ENCODE data around the gene ASB7. TPM values are rescaled to one million over a fixed set of nuclear protein-coding genes. Genes with fewer than 3 reads are reported as not detected.
"Not testable (repeated sequence)": the region's sequence is repeated elsewhere in the genome, so short reads cannot be mapped to it uniquely, and the experiment has no call there.

Gene ASB7
- total and polyA plus RNA-seq, 2 donors, result 6.5 to 10.6 TPM

DNA sequence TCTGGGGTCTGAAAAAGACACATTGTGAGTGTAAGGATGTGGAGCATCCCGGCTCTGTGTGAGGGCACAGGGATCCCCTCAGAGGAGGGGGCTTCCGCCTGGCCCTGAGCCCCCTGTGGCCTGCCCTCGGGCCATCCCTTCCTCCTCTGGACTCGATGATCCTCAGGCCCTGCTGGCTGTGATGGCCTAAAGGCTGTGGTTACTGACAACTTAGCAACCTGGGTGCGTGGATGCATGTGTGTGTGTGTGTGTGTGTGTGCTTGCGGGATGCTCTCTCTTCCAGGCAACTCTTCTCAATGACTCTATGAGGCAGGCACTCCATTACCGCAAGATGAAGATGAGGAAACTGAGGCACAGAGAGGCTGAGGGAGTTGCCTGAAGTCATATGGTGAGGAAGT, 66.0 kb downstream of the ASB7 start:
- Histone ChIP-seq H3K27me3 (ENCODE audit: control insufficient read depth in 2 of 2, insufficient read depth in 1 of 2, low read length in 1 of 2) (peaks cover 0 to 2% of the 10 kb centered on the region in 2 donors), H3K9me3 (ENCODE audit: control insufficient read depth in 2 of 2, insufficient read depth in 1 of 2, low read length in 1 of 2) (no peaks in the 10 kb centered on the region), H3K4me3 (ENCODE audit: low read length in 2 of 2) (no peak overlapping the region), H3K27ac (ENCODE audit: low read depth in 1 of 2, low read length in 1 of 2) (peak overlapping the region in 1 of 2 donors; percentile 2), H3K36me3 (ENCODE audit: control insufficient read depth in 2 of 2, insufficient read depth in 2 of 2, low read length in 1 of 2) (no peaks in the 10 kb centered on the region), H3K4me1 (ENCODE audit: control insufficient read depth in 2 of 2, insufficient read depth in 2 of 2, low read length in 2 of 2) (no peaks in the 10 kb centered on the region)
- no peak for DNase-seq (ENCODE audit: low read depth in 6 of 9, low spot score in 9 of 9)
- 86% methylated on average over 7 of the region's 7 CpGs for WGBS

DNA sequence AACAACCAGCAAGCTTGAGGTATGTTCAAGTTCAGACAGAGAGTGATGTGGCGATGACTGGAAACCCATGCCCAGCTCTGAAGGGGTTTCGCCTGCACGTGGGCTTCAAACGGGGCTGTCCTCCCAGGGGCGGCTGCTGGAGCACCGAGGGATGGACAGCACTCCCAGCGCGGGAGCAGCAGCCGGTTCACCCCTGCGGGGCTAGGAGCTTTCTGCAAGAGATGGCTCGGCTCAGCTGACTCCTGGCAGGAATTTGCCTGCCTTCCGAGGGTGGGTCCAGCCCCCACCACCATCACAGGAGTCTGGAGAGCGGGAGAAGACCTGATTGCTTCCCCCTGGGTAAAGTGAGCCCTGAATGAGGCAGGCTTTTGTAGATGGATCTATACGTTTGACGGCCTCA, 66.9 kb downstream of the ASB7 start:
- Histone ChIP-seq H3K9me3 (ENCODE audit: control insufficient read depth in 2 of 2, insufficient read depth in 1 of 2, low read length in 1 of 2) (no peaks in the 10 kb centered on the region), H3K27ac (ENCODE audit: low read depth in 1 of 2, low read length in 1 of 2) (no peak overlapping the region), H3K4me3 (ENCODE audit: low read length in 2 of 2) (no peak overlapping the region), H3K27me3 (ENCODE audit: control insufficient read depth in 2 of 2, insufficient read depth in 1 of 2, low read length in 1 of 2) (peaks cover 0 to 2% of the 10 kb centered on the region in 2 donors), H3K4me1 (ENCODE audit: control insufficient read depth in 2 of 2, insufficient read depth in 2 of 2, low read length in 2 of 2) (no peaks in the 10 kb centered on the region), H3K36me3 (ENCODE audit: control insufficient read depth in 2 of 2, insufficient read depth in 2 of 2, low read length in 1 of 2) (no peaks in the 10 kb centered on the region)
- WGBS, result 84% methylated on average over 15 of the region's 15 CpGs
- no peak for DNase-seq (ENCODE audit: low read depth in 6 of 9, low spot score in 9 of 9)

DNA sequence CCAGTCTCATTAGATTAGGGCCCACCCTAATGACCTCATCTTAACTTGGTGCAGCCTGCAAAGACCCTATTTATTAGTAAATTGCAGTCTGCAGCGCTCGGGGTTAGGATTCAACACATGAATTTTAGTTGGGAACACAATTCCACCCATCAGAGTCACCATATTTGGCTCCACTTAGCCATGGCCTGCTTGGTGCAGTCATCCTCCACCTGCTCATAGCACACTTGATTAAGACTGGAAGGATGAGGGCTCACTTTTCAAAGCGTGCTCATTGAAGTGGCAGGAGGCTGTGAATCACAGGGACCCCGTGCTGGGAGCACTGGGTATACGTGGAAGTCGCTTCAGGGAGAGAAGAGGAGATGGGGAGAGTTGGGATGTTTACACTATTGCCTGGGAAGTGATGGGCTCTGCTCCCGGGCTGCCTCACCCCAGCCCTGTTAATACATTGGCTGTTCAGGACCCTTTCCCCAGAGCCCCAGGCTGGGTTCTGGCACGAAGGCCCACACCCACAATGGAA, 68.2 kb downstream of the ASB7 start:
- no peaks in the 10 kb centered on the region for H3K9me3 ChIP-seq (ENCODE audit: control insufficient read depth in 2 of 2, insufficient read depth in 1 of 2, low read length in 1 of 2)
- peaks cover 0 to under 1% of the 10 kb centered on the region in 2 donors for H3K27me3 ChIP-seq (ENCODE audit: control insufficient read depth in 2 of 2, insufficient read depth in 1 of 2, low read length in 1 of 2)
- no peaks in the 10 kb centered on the region for H3K36me3 ChIP-seq (ENCODE audit: control insufficient read depth in 2 of 2, insufficient read depth in 2 of 2, low read length in 1 of 2)
- H3K4me1 ChIP-seq (ENCODE audit: control insufficient read depth in 2 of 2, insufficient read depth in 2 of 2, low read length in 2 of 2), result no peaks in the 10 kb centered on the region
- DNase-seq (ENCODE audit: low read depth in 6 of 9, low spot score in 9 of 9), result no peak
- H3K4me3 ChIP-seq (ENCODE audit: low read length in 2 of 2), result no peak overlapping the region
- WGBS, result 78% methylated on average over 8 of the region's 8 CpGs
- H3K27ac ChIP-seq (ENCODE audit: low read depth in 1 of 2, low read length in 1 of 2), result no peak overlapping the region

DNA sequence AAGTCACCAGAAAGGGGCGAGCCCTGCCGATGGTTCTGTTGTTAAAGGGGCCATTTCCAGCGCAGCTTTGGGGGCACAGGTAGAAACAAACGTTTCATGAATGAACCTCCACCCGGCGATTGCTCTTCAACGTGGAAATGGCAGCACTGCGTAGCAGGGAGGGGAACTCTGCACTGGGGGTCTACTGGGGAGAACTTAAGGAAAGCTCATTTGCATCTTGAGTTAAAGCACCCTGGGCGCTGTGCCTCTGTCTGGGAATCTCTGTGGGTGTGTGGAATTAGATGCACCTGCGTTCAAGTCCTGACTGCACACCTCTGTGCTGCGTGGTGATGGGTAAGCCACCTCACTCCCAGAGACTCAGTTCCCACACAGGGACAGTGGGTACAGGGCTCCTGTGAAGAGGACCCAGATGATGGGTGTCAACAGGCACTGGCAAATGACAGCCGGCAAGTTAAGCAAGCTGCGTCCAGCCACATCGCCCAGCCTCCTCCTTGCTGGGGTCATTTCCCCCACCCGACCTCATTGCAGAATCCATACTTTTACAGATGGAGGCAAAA, 68.8 kb downstream of the ASB7 start:
- H3K27ac ChIP-seq (ENCODE audit: low read depth in 1 of 2, low read length in 1 of 2), result no peak overlapping the region
- WGBS, result 92% methylated on average over 15 of the region's 15 CpGs
- no peak for DNase-seq (ENCODE audit: low read depth in 6 of 9, low spot score in 9 of 9)

DNA sequence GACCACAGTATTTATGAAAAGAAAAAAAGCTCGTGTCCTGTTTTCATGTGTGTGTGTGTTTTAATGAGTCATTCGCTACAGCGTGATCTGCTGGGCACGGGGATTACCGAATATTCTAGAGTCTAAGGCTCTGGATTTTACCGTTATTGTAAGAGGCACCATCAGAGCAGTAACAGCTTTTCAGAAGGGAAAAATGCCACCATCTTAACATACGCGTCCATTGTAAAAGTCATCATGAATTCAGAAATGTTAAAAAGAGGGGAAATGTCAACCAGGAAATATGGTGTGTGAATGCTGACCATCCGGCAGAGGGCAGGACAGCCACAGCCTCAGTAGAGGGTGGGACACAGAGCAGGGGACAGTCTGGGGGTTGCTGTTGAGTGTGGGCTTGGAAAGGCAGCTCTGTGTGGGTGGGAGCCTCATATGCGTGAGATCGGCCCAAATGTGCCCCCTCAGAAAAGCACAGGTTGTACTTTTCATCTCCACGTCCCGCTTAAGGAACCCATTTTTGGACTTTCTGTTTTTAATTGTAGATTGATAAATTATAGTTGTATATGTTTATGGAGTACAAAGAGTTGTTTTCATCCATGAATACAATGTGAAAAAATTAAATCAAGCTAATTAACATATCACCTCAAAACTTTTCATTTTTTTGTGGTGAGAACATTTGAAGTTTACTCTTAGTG, 69.6 kb downstream of the ASB7 start:
- no peak overlapping the region for H3K27ac ChIP-seq (ENCODE audit: low read depth in 1 of 2, low read length in 1 of 2)
- no peaks in the 10 kb centered on the region for H3K36me3 ChIP-seq (ENCODE audit: control insufficient read depth in 2 of 2, insufficient read depth in 2 of 2, low read length in 1 of 2)
- H3K9me3 ChIP-seq (ENCODE audit: control insufficient read depth in 2 of 2, insufficient read depth in 1 of 2, low read length in 1 of 2), result no peaks in the 10 kb centered on the region
- WGBS, result 85% methylated on average over 13 of the region's 13 CpGs
- no peaks in the 10 kb centered on the region for H3K27me3 ChIP-seq (ENCODE audit: control insufficient read depth in 2 of 2, insufficient read depth in 1 of 2, low read length in 1 of 2)
- H3K4me1 ChIP-seq (ENCODE audit: control insufficient read depth in 2 of 2, insufficient read depth in 2 of 2, low read length in 2 of 2), result no peaks in the 10 kb centered on the region
- no peak overlapping the region for H3K4me3 ChIP-seq (ENCODE audit: low read length in 2 of 2)
- DNase-seq (ENCODE audit: low read depth in 6 of 9, low spot score in 9 of 9), result no peak

More for the DNA sequence above, 68.8 kb downstream of the ASB7 start:
- no peaks in the 10 kb centered on the region for H3K27me3 ChIP-seq (ENCODE audit: control insufficient read depth in 2 of 2, insufficient read depth in 1 of 2, low read length in 1 of 2)
- H3K36me3 ChIP-seq (ENCODE audit: control insufficient read depth in 2 of 2, insufficient read depth in 2 of 2, low read length in 1 of 2), result no peaks in the 10 kb centered on the region
- H3K4me3 ChIP-seq (ENCODE audit: low read length in 2 of 2), result no peak overlapping the region
- H3K9me3 ChIP-seq (ENCODE audit: control insufficient read depth in 2 of 2, insufficient read depth in 1 of 2, low read length in 1 of 2), result no peaks in the 10 kb centered on the region
- no peaks in the 10 kb centered on the region for H3K4me1 ChIP-seq (ENCODE audit: control insufficient read depth in 2 of 2, insufficient read depth in 2 of 2, low read length in 2 of 2)

DNA sequence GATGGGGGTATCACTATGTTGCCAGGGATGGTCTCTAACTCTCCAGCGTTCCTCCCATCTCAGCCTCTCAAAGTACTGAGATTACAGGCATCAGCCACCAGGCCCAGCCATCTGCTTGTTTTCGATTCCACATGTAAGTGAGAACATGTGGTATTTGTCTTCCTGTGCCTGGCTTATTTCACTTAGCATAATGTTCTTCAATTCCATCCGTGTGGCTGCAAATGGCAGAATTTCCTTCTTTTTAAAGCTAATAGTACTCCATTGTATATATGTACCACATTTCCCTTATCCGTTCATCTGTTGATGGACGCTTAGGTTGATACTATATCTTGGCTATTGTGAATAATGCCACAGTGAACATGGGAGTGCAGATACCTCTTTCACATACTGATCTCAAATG, 70.6 kb downstream of the ASB7 start:
- Histone ChIP-seq H3K36me3 (ENCODE audit: control insufficient read depth in 2 of 2, insufficient read depth in 2 of 2, low read length in 1 of 2) (no peaks in the 10 kb centered on the region), H3K4me3 (ENCODE audit: low read length in 2 of 2) (no peak overlapping the region), H3K4me1 (ENCODE audit: control insufficient read depth in 2 of 2, insufficient read depth in 2 of 2, low read length in 2 of 2) (no peaks in the 10 kb centered on the region), H3K27me3 (ENCODE audit: control insufficient read depth in 2 of 2, insufficient read depth in 1 of 2, low read length in 1 of 2) (no peaks in the 10 kb centered on the region), H3K9me3 (ENCODE audit: control insufficient read depth in 2 of 2, insufficient read depth in 1 of 2, low read length in 1 of 2) (no peaks in the 10 kb centered on the region), H3K27ac (ENCODE audit: low read depth in 1 of 2, low read length in 1 of 2) (no peak overlapping the region)
- WGBS, result 88% methylated on average over 5 of the region's 5 CpGs
- no peak for DNase-seq (ENCODE audit: low read depth in 6 of 9, low spot score in 9 of 9)

DNA sequence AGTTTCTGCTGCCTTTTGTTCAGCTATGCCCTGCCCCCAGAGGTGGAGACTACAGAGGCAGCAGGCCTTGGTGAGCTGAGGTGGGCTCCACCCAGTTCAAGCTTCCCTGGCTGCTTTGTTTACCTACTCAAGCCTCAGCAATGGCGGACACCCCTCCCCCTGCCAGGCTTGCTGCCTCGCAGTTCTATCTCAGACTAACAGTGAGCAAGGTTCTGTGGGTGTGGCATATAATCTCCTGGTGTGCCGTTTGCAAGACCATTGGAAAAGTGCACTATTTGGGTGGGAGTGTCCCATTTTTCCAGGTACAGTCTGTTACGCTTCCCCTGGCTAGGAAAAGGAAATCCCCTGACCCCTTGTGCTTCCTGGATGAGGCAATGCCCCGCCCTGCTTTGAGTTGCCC, 76.8 kb downstream of the ASB7 start:
- not testable (repeated sequence) for H3K4me3 ChIP-seq (ENCODE audit: low read length in 2 of 2); H3K9me3 ChIP-seq (ENCODE audit: control insufficient read depth in 2 of 2, insufficient read depth in 1 of 2, low read length in 1 of 2); H3K27ac ChIP-seq (ENCODE audit: low read depth in 1 of 2, low read length in 1 of 2); H3K36me3 ChIP-seq (ENCODE audit: control insufficient read depth in 2 of 2, insufficient read depth in 2 of 2, low read length in 1 of 2); H3K27me3 ChIP-seq (ENCODE audit: control insufficient read depth in 2 of 2, insufficient read depth in 1 of 2, low read length in 1 of 2); H3K4me1 ChIP-seq (ENCODE audit: control insufficient read depth in 2 of 2, insufficient read depth in 2 of 2, low read length in 2 of 2); DNase-seq (ENCODE audit: low read depth in 6 of 9, low spot score in 9 of 9)
- WGBS, result 95% methylated on average over 5 of the region's 5 CpGs

DNA sequence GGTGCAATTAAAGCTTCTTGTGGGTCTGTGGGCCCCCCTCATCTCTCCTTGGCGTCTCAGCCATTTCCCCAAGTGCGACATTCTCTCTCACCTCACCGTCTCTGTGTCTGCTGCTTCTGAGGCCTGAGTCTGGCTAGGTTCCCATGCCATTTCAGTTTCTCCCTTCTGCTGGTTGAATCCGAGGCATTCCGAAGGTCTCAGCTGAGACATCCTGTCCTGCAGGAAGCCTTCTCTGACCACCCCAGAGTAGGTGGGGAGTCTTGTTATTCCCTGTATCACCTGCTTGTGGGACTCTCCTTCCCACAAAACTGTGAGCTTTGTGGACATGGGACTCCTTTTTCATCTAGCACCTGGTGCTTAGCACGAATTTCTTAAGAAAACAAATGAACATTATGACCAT, 78.3 kb downstream of the ASB7 start:
- no peak overlapping the region for H3K4me3 ChIP-seq (ENCODE audit: low read length in 2 of 2)
- H3K9me3 ChIP-seq (ENCODE audit: control insufficient read depth in 2 of 2, insufficient read depth in 1 of 2, low read length in 1 of 2), result peaks cover 0 to 4% of the 10 kb centered on the region in 2 donors
- no peak overlapping the region for H3K27ac ChIP-seq (ENCODE audit: low read depth in 1 of 2, low read length in 1 of 2)
- no peaks in the 10 kb centered on the region for H3K4me1 ChIP-seq (ENCODE audit: control insufficient read depth in 2 of 2, insufficient read depth in 2 of 2, low read length in 2 of 2)
- no peaks in the 10 kb centered on the region for H3K36me3 ChIP-seq (ENCODE audit: control insufficient read depth in 2 of 2, insufficient read depth in 2 of 2, low read length in 1 of 2)
- DNase-seq (ENCODE audit: low read depth in 6 of 9, low spot score in 9 of 9), result no peak
- H3K27me3 ChIP-seq (ENCODE audit: control insufficient read depth in 2 of 2, insufficient read depth in 1 of 2, low read length in 1 of 2), result no peaks in the 10 kb centered on the region
- 83% methylated on average over 6 of the region's 6 CpGs for WGBS

DNA sequence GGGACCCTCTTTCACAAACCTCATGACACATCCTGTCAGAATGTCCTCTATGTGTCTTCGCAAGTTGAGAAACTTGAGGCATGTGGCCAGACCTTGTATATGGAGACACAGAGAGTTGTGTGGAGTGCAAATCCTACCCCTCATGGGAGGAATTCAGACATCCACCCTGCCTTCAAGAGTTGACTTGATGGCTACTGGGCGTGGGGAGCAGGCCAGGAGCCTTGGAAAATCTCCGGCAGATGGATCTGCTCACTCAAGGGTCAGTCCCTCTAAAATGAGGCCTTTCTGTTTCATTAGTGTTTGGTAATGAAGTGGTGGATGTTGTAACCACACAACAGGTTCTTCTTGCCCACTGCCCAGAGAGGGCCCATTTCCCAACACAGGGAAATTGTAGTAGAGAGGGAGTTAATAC, 79.0 kb downstream of the ASB7 start:
- Histone ChIP-seq H3K27me3 (ENCODE audit: control insufficient read depth in 2 of 2, insufficient read depth in 1 of 2, low read length in 1 of 2) (no peaks in the 10 kb centered on the region), H3K4me3 (ENCODE audit: low read length in 2 of 2) (no peak overlapping the region), H3K36me3 (ENCODE audit: control insufficient read depth in 2 of 2, insufficient read depth in 2 of 2, low read length in 1 of 2) (no peaks in the 10 kb centered on the region), H3K4me1 (ENCODE audit: control insufficient read depth in 2 of 2, insufficient read depth in 2 of 2, low read length in 2 of 2) (no peaks in the 10 kb centered on the region), H3K9me3 (ENCODE audit: control insufficient read depth in 2 of 2, insufficient read depth in 1 of 2, low read length in 1 of 2) (peaks cover 0 to 4% of the 10 kb centered on the region in 2 donors), H3K27ac (ENCODE audit: low read depth in 1 of 2, low read length in 1 of 2) (no peak overlapping the region)
- no peak for DNase-seq (ENCODE audit: low read depth in 6 of 9, low spot score in 9 of 9)
- whole genome bisulfite sequencing, result 80% methylated on average over 3 of the region's 3 CpGs
